ENCODE measurements around the gene GJC1.
A peak's percentile ranks its signal among the peaks of the same experiment; 100 is the strongest.
"Not testable (repeated sequence)": the region's sequence is repeated elsewhere in the genome, so short reads cannot be mapped to it uniquely, and the experiment has no call there.

Gene GJC1

GRCh38 chr17:44842748-44843147, 12.7 kb upstream of the GJC1 start:
- no peak for DNase-seq

- DNase-seq = no peak
Measured at GRCh38 chr17:44840936-44841335, 10.8 kb upstream of the GJC1 start.

GRCh38 chr17:44840274-44840673, 10.2 kb upstream of the GJC1 start:
- no peak for DNase-seq

GRCh38 chr17:44837196-44837595, 7.1 kb upstream of the GJC1 start:
- no peak for DNase-seq

GRCh38 chr17:44832805-44833204, 2.7 kb upstream of the GJC1 start:
- DNase-seq = no peak

- no peak for DNase-seq
Measured at GRCh38 chr17:44831371-44831770, 1.3 kb upstream of the GJC1 start.

- DNase-seq = peak; percentile 13
Measured at GRCh38 chr17:44830359-44831288, 537 bp upstream of the GJC1 start.

- peak; percentile 35 for DNase-seq
Measured at GRCh38 chr17:44828919-44829522, 1.1 kb downstream of the GJC1 start.

- DNase-seq = no peak
Measured at GRCh38 chr17:44827863-44828262, 2.2 kb downstream of the GJC1 start.

GRCh38 chr17:44826123-44826790, 3.8 kb downstream of the GJC1 start:
- no peak for DNase-seq

GRCh38 chr17:44825236-44825635, 4.9 kb downstream of the GJC1 start:
- DNase-seq = not testable (repeated sequence)

GRCh38 chr17:44820631-44821212, 9.4 kb downstream of the GJC1 start:
- peak; percentile 81 for DNase-seq

GRCh38 chr17:44818508-44818907, 11.6 kb downstream of the GJC1 start:
- DNase-seq = not testable (repeated sequence)

- no peak for DNase-seq
Measured at GRCh38 chr17:44812263-44812662, 17.8 kb downstream of the GJC1 start.

GRCh38 chr17:44808656-44809388, 21.3 kb downstream of the GJC1 start:
- DNase-seq = not testable (repeated sequence)

GRCh38 chr17:44808156-44808555, 21.9 kb downstream of the GJC1 start:
- no peak for DNase-seq

- DNase-seq = no peak
Measured at GRCh38 chr17:44807817-44808155, 22.3 kb downstream of the GJC1 start.

GRCh38 chr17:44807093-44807816, 22.8 kb downstream of the GJC1 start:
- DNase-seq = no peak

GRCh38 chr17:44804302-44805089, 25.6 kb downstream of the GJC1 start:
- DNase-seq = no peak

GRCh38 chr17:44801880-44802279, 28.2 kb downstream of the GJC1 start:
- no peak for DNase-seq

- no peak for DNase-seq
Measured at GRCh38 chr17:44798356-44798755, 31.7 kb downstream of the GJC1 start.
